ENCODE measurements around the gene AP1AR. TPM values are rescaled to one million over a fixed set of nuclear protein-coding genes. Genes with fewer than 3 reads are reported as not detected.
"Not testable (repeated sequence)": the region's sequence is repeated elsewhere in the genome, so short reads cannot be mapped to it uniquely, and the experiment has no call there.

The AP1AR gene
- total and polyA plus RNA-seq, 11 donors: 3.7 to 17.3 (median 9.2) TPM

- no peaks in the 10 kb centered on the region for H3K9me3 ChIP-seq
- peaks cover 0 to 39% (median 2%) of the 10 kb centered on the region in 12 donors for H3K4me1 ChIP-seq
- H3K27ac ChIP-seq: no peak overlapping the region
- whole genome bisulfite sequencing, 4 donors: 84 to 89% (median 85%) methylated on average over 10 of the region's 10 CpGs
- no peak for TF ChIP-seq POLR2A (IDR thresholded peaks at IDR 0.05)
- DNase-seq: no peak
- no peaks in the 10 kb centered on the region for H3K27me3 ChIP-seq
- no peak for ATAC-seq
- intact Hi-C loops (cut with DNase I): no loop called here
- no peak overlapping the region for H3K4me3 ChIP-seq
- peaks cover 0 to 36% (median 0%) of the 10 kb centered on the region in 9 donors for H3K36me3 ChIP-seq
Observed at GRCh38 chr4:112277705-112278448, 46.3 kb downstream of the AP1AR start.

GRCh38 chr4:112279025-112279881 is 47.7 kb downstream of the AP1AR start:
- H3K9me3 ChIP-seq: no peaks in the 10 kb centered on the region
- H3K27me3 ChIP-seq: no peaks in the 10 kb centered on the region
- DNase-seq (no peak), ATAC-seq (peak; percentile 71 to 78 (median 72))
- WGBS, 4 donors: 41 to 53% (median 49%) methylated on average over 10 of the region's 10 CpGs
- H3K27ac ChIP-seq: peak overlapping the region in 9 of 12 donors; percentile 0 to 75 (median 29)
- peaks cover 0 to 33% (median 0%) of the 10 kb centered on the region in 9 donors for H3K36me3 ChIP-seq
- H3K4me1 ChIP-seq: peaks cover 0 to 53% (median 6%) of the 10 kb centered on the region in 12 donors
- H3K4me3 ChIP-seq: peak overlapping the region in 8 of 12 donors; percentile 7 to 45 (median 28)
- intact Hi-C loops (cut with DNase I): no loop called here
- TF ChIP-seq CTCF (IDR thresholded peaks at IDR 0.05) (no peak), POLR2A (IDR thresholded peaks at IDR 0.05) (no peak)

GRCh38 chr4:112279882-112280315 is 48.3 kb downstream of the AP1AR start:
- Histone ChIP-seq H3K36me3 (peaks cover 0 to 26% (median 0%) of the 10 kb centered on the region in 9 donors), H3K9me3 (no peaks in the 10 kb centered on the region), H3K4me3 (peak overlapping the region in 8 of 12 donors; percentile 7 to 45 (median 28)), H3K27ac (peak overlapping the region in 7 of 12 donors; percentile 0 to 75 (median 42)), H3K27me3 (no peaks in the 10 kb centered on the region), H3K4me1 (peaks cover 0 to 54% (median 8%) of the 10 kb centered on the region in 12 donors)
- WGBS, 4 donors: 61 to 78% (median 73%) methylated on average over 7 of the region's 7 CpGs
- DNase-seq (no peak), ATAC-seq (peak in 1 of 4 donors; percentile 49)
- TF ChIP-seq POLR2A (IDR thresholded peaks at IDR 0.05) (no peak), CTCF (IDR thresholded peaks at IDR 0.05) (no peak)
- intact Hi-C loops (cut with DNase I): no loop called here

- intact Hi-C loops (cut with DNase I): no loop called here
- H3K9me3 ChIP-seq: no peaks in the 10 kb centered on the region
- 75 to 90% (median 84%) methylated on average over 5 of the region's 5 CpGs for WGBS, 4 donors
- H3K27me3 ChIP-seq: no peaks in the 10 kb centered on the region
- TF ChIP-seq POLR2A (IDR thresholded peaks at IDR 0.05): no peak
- TF ChIP-seq CTCF (IDR thresholded peaks at IDR 0.05): no peak
- peaks cover 0 to 26% (median 0%) of the 10 kb centered on the region in 9 donors for H3K36me3 ChIP-seq
- peak overlapping the region in 3 of 12 donors; percentile 5 to 75 (median 72) for H3K27ac ChIP-seq
- peaks cover 0 to 54% (median 8%) of the 10 kb centered on the region in 12 donors for H3K4me1 ChIP-seq
- ATAC-seq: no peak
- DNase-seq: no peak
- no peak overlapping the region for H3K4me3 ChIP-seq
Observed at GRCh38 chr4:112280386-112281056, 48.9 kb downstream of the AP1AR start.

GRCh38 chr4:112281895-112282398 is 50.4 kb downstream of the AP1AR start:
- DNase-seq; H3K4me3 ChIP-seq; intact Hi-C loops (cut with DNase I); H3K9me3 ChIP-seq; H3K27ac ChIP-seq; ATAC-seq; H3K27me3 ChIP-seq: not testable (repeated sequence)
- WGBS, 4 donors: 78 to 98% (median 89%) methylated on average over 2 of the region's 2 CpGs
- Histone ChIP-seq H3K36me3 (peaks cover 0 to 17% (median 0%) of the 10 kb centered on the region in 9 donors), H3K4me1 (peaks cover 0 to 63% (median 5%) of the 10 kb centered on the region in 12 donors)

Measured in heart left ventricle (tissue), 16 donors.